M059J (cell line): ENCODE results near the gene ARRDC3. TPM values are rescaled to one million over a fixed set of nuclear protein-coding genes. Genes with fewer than 3 reads are reported as not detected.
"Not testable (repeated sequence)": the region's sequence is repeated elsewhere in the genome, so short reads cannot be mapped to it uniquely, and the experiment has no call there.

Experiments used
- DNase-seq: peaks from one replicate; pipeline ENCODE4 v3.0.0-alpha.2; 2012; ENCODE audit warnings: low read depth
- total RNA-seq: library from RNA; depleted of rRNA; stranded (reverse); fragments of >200 nt; shearing (Covaris generic); gene quantifications from 2 replicates; pipeline ENCODE4 v1.2.3, GENCODE V29; 2014

ARRDC3 gene
- total RNA-seq, 1 experiment from 2014 or later = 60.2 TPM

- DNase-seq = peak; percentile 58
Observed at GRCh38 chr5:91359962-91360609, 23.0 kb downstream of the ARRDC3 start.

GRCh38 chr5:91357806-91358205, 25.3 kb downstream of the ARRDC3 start:
- DNase-seq = no peak

- no peak for DNase-seq
Observed at GRCh38 chr5:91357012-91357634, 26.0 kb downstream of the ARRDC3 start.

- not testable (repeated sequence) for DNase-seq
Observed at GRCh38 chr5:91354867-91355266, 28.2 kb downstream of the ARRDC3 start.

GRCh38 chr5:91352831-91353695, 30.1 kb downstream of the ARRDC3 start:
- DNase-seq = no peak

- DNase-seq = no peak
Observed at GRCh38 chr5:91345461-91345860, 37.7 kb downstream of the ARRDC3 start.

- not testable (repeated sequence) for DNase-seq
Observed at GRCh38 chr5:91344661-91345200, 38.4 kb downstream of the ARRDC3 start.

GRCh38 chr5:91343916-91344315, 39.2 kb downstream of the ARRDC3 start:
- no peak for DNase-seq

GRCh38 chr5:91342931-91343330, 40.2 kb downstream of the ARRDC3 start:
- not testable (repeated sequence) for DNase-seq

GRCh38 chr5:91341154-91341553, 42.0 kb downstream of the ARRDC3 start:
- DNase-seq = no peak

GRCh38 chr5:91340532-91340931, 42.6 kb downstream of the ARRDC3 start:
- DNase-seq = no peak

- DNase-seq = peak; percentile 53
Observed at GRCh38 chr5:91339063-91339705, 43.9 kb downstream of the ARRDC3 start.

- peak; percentile 96 for DNase-seq
Observed at GRCh38 chr5:91332267-91333045, 50.7 kb downstream of the ARRDC3 start.

GRCh38 chr5:91331705-91332104, 51.4 kb downstream of the ARRDC3 start:
- DNase-seq = no peak

GRCh38 chr5:91329283-91329682, 53.8 kb downstream of the ARRDC3 start:
- DNase-seq = no peak

- DNase-seq = no peak
Observed at GRCh38 chr5:91328743-91329142, 54.4 kb downstream of the ARRDC3 start.

GRCh38 chr5:91322981-91323380, 60.1 kb downstream of the ARRDC3 start:
- not testable (repeated sequence) for DNase-seq

- no peak for DNase-seq
Observed at GRCh38 chr5:91319667-91320066, 63.5 kb downstream of the ARRDC3 start.

- no peak for DNase-seq
Observed at GRCh38 chr5:91318724-91319123, 64.4 kb downstream of the ARRDC3 start.
